Prostate gland (tissue), 2 donors: ENCODE results near the gene PKMYT1. TPM values are rescaled to one million over a fixed set of nuclear protein-coding genes. Genes with fewer than 3 reads are reported as not detected.
"Not testable (repeated sequence)": the region's sequence is repeated elsewhere in the genome, so short reads cannot be mapped to it uniquely, and the experiment has no call there.

Experiments used
- DNase-seq: peaks from one replicate; pipeline ENCODE4 v3.0.0-alpha.2; 2019; ENCODE audit warnings: low spot score
- H3K27ac ChIP-seq, 2 donors: fragments of 200-600 bp; sonication (generic); 2 replicates each; pipeline ENCODE4 v1.5.1; 2017 to 2019
- H3K27me3 ChIP-seq: fragments of 200-600 bp; sonication (generic); replicated peaks from 2 replicates; pipeline ENCODE4 v1.5.1; 2019; ENCODE audit not compliant: insufficient read depth
- H3K36me3 ChIP-seq, 2 donors: fragments of 200-600 bp; sonication (generic); 1 replicate in 1 of 2; 2 replicates in 1 of 2; pipeline versions ENCODE4 v1.5.1 to v1.8.1; 2017 to 2019
- H3K4me1 ChIP-seq: fragments of 200-600 bp; sonication (generic); replicated peaks from 2 replicates; pipeline ENCODE4 v1.5.1; 2019
- H3K4me3 ChIP-seq, 2 donors: fragments of 200-600 bp; sonication (generic); 2 replicates each; pipeline ENCODE4 v1.5.1; 2017 to 2019
- H3K9me3 ChIP-seq: fragments of 200-600 bp; sonication (generic); 2 replicates; pipeline ENCODE4 v1.5.1; 2017
- CTCF ChIP-seq, 4 experiments: fragments of 200-600 bp in 2 of 4; fragments of 450-650 bp in 2 of 4; sonication (generic) in 2 of 4; IDR thresholded peaks; 1 replicate in 3 of 4; 2 replicates in 1 of 4; pipeline ENCODE4 v1.5.1; 2016 to 2019; ENCODE audit warnings: antibody characterized with exemption in 4 of 4, mild to moderate bottlenecking in 2 of 4, moderate library complexity in 2 of 4
- POLR2A ChIP-seq: fragments of 450-650 bp; IDR thresholded peaks from one replicate; pipeline ENCODE4 v1.6.1; 2016; ENCODE audit warnings: antibody characterized with exemption, mild to moderate bottlenecking
- POLR2AphosphoS5 ChIP-seq: sonication (generic); formaldehyde crosslinking; IDR thresholded peaks from one replicate; pipeline ENCODE4 v1.6.1; 2017; ENCODE audit warnings: antibody characterized with exemption
- WGBS: methylation state at CpG from one replicate; pipeline ENCODE4 v1.1.5; 2018; 5-methylcytosine and 5-hydroxymethylcytosine counted together
- intact Hi-C: fragments of 100-400 bp; cut with DNase I; formaldehyde crosslinking; loops from one replicate; pipeline ENCODE4 v1.14.2; 2022
- total RNA-seq, 2 donors: library from RNA; depleted of rRNA; stranded (reverse); fragments of >200 nt; gene quantifications; one replicate each; pipeline ENCODE4 v1.1.0, GENCODE V29; 2016

The PKMYT1 gene
- total RNA-seq, 2 donors from 2014 or later = 4.1 to 25.5 TPM

DNA sequence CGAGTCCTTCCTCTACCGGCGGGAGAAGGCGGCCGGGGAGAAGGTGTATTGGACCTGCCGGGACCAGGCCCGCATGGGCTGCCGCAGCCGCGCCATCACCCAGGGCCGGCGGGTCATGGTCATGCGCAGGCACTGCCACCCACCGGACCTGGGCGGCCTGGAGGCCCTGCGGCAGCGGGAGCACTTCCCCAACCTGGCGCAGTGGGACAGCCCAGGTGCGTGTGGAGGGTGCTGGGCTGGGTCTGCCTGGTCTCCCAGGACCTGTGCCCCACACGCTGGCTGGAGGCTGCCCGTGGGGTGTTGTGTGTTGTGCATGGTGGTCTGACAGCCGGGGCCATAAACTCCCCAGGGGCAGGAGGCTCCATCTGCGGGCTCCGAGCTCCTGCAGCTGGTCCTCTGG is 43.1 kb downstream of the PKMYT1 start:
- no peak for TF ChIP-seq POLR2A
- TF ChIP-seq CTCF (IDR thresholded peaks at IDR 0.05) = no peak
- TF ChIP-seq POLR2AphosphoS5 = no peak
- Histone ChIP-seq H3K27ac (no peak overlapping the region), H3K36me3 (peaks cover 13 to 19% of the 10 kb centered on the region in 2 donors), H3K9me3 (no peaks in the 10 kb centered on the region), H3K27me3 (no peaks in the 10 kb centered on the region), H3K4me1 (no peaks in the 10 kb centered on the region), H3K4me3 (no peak overlapping the region)
- intact Hi-C loops = no loop called here
- DNase-seq = no peak
- WGBS = 90% methylated on average over 17 of the region's 24 CpGs

- Histone ChIP-seq H3K36me3 (peaks cover 13 to 19% of the 10 kb centered on the region in 2 donors), H3K27me3 (no peaks in the 10 kb centered on the region), H3K4me3 (no peak overlapping the region), H3K9me3 (no peaks in the 10 kb centered on the region), H3K27ac (no peak overlapping the region), H3K4me1 (no peaks in the 10 kb centered on the region)
- DNase-seq = no peak
- WGBS = 91% methylated on average over 18 of the region's 22 CpGs
- intact Hi-C loops = no loop called here
- TF ChIP-seq POLR2AphosphoS5 (no peak), CTCF (IDR thresholded peaks at IDR 0.05) (no peak), POLR2A (no peak)
Observed at GRCh38 chr16:2936436-2937011, 43.7 kb downstream of the PKMYT1 start.

DNA sequence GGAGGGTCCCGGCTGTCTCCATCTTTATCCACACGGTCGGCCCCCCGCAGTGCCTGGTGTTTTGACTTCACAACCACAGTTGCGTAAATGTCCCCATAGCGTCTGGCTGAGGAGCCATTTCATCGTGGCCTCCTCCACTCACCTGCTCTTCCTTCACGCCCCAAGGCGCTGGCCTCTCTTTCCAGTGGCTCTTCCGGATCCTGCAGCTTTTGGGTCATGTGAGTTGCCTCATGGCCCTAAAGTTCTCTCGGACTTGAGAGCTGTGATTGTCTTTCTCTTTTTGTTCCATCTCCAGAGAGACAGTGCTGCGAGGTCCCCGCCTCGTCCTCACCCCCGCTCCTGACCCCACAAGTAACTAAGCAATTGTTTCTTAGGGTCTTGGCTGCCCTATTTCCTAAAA is 45.8 kb downstream of the PKMYT1 start:
- DNase-seq = no peak
- no peaks in the 10 kb centered on the region for H3K4me1 ChIP-seq
- no peaks in the 10 kb centered on the region for H3K9me3 ChIP-seq
- no peak overlapping the region for H3K27ac ChIP-seq
- no peak overlapping the region for H3K4me3 ChIP-seq
- no peaks in the 10 kb centered on the region for H3K27me3 ChIP-seq
- TF ChIP-seq POLR2AphosphoS5 = no peak
- TF ChIP-seq CTCF (IDR thresholded peaks at IDR 0.05) = no peak
- TF ChIP-seq POLR2A = no peak
- H3K36me3 ChIP-seq = peaks cover 9 to 33% of the 10 kb centered on the region in 2 donors
- intact Hi-C loops = no loop called here
- WGBS = 83% methylated on average over 15 of the region's 15 CpGs

GRCh38 chr16:2933701-2934100 is 46.5 kb downstream of the PKMYT1 start:
- Histone ChIP-seq H3K27me3 (no peaks in the 10 kb centered on the region), H3K4me1 (peaks cover under 1% of the 10 kb centered on the region), H3K9me3 (no peaks in the 10 kb centered on the region), H3K27ac (no peak overlapping the region), H3K36me3 (peaks cover 9 to 33% of the 10 kb centered on the region in 2 donors), H3K4me3 (no peak overlapping the region)
- 94% methylated on average over 17 of the region's 22 CpGs for WGBS
- DNase-seq = no peak
- intact Hi-C loops = no loop called here
- no peak for TF ChIP-seq POLR2A
- TF ChIP-seq POLR2AphosphoS5 = no peak
- no peak for TF ChIP-seq CTCF (IDR thresholded peaks at IDR 0.05)

DNA sequence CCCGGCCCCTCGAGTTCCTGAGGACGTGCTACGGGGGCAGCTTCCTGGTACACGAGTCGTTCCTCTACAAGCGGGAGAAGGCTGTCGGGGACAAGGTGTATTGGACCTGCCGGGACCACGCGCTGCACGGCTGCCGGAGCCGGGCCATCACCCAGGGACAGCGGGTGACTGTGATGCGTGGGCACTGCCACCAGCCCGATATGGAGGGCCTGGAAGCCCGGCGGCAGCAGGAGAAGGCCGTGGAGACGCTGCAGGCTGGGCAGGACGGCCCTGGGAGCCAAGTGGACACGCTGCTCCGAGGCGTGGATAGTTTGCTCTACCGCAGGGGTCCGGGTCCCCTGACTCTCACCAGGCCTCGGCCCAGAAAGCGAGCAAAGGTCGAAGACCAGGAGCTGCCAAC is 47.1 kb downstream of the PKMYT1 start:
- no peak for DNase-seq
- no peak overlapping the region for H3K4me3 ChIP-seq
- TF ChIP-seq CTCF (IDR thresholded peaks at IDR 0.05) (no peak), POLR2A (no peak), POLR2AphosphoS5 (no peak)
- no peaks in the 10 kb centered on the region for H3K9me3 ChIP-seq
- peaks cover 4% of the 10 kb centered on the region for H3K4me1 ChIP-seq
- intact Hi-C loops = no loop called here
- H3K27ac ChIP-seq = no peak overlapping the region
- WGBS = 92% methylated on average over 29 of the region's 30 CpGs
- H3K27me3 ChIP-seq = no peaks in the 10 kb centered on the region
- H3K36me3 ChIP-seq = peaks cover 8 to 31% of the 10 kb centered on the region in 2 donors

DNA sequence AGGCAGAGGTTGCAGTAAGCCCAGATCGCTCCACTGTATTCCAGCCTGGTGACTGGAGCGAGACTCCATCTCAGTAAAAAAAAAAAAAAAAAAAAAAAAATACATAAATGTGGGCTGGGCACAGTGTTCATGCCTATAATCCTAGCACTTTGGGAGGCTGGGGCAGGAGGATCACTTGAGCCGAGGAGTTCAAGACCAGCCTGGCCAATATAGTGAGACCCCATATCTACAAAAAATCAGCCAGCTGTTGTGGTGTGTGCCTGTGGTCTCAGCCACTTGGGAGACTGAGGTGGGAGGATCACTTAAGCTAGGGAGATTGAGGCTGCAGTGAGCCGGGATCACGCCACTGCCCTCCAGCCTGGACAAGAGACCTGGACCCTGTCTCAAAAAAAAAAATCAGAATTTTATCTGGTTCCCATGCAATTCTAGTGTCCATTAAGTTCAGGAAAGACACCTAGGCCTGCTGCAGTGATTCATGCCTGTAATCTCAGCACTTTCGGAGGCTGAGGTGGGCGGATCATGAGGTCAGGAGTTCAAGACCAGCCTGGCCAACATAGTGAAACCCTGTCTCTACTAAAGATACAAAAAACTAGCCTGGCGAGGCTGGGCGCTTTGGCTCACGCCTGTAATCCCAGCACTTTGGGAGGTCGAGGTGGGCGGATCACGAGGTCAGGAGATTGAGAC is 48.9 kb downstream of the PKMYT1 start:
- intact Hi-C loops, H3K4me1 ChIP-seq, H3K27me3 ChIP-seq, H3K4me3 ChIP-seq, DNase-seq, H3K27ac ChIP-seq, H3K9me3 ChIP-seq: not testable (repeated sequence)
- 89% methylated on average over 13 of the region's 13 CpGs for WGBS
- H3K36me3 ChIP-seq = peaks cover 0 to 17% of the 10 kb centered on the region in 2 donors
